ENCODE data around the gene ANKS3. TPM values are rescaled to one million over a fixed set of nuclear protein-coding genes. Genes with fewer than 3 reads are reported as not detected.

ANKS3 gene
- total RNA-seq, 1 donor from 2014 or later: 43.5 TPM

GRCh38 chr16:4765511-4766474, 31.7 kb upstream of the ANKS3 start:
- no peaks in the 10 kb centered on the region for H3K27me3 Mint-ChIP-seq (ENCODE audit: unreplicated experiment)
- peak overlapping the region; percentile 85 for H3K4me3 Mint-ChIP-seq (ENCODE audit: unreplicated experiment)
- no peaks in the 10 kb centered on the region for H3K36me3 Mint-ChIP-seq (ENCODE audit: unreplicated experiment)
- H3K27ac Mint-ChIP-seq (ENCODE audit: unreplicated experiment): peak overlapping the region; percentile 70
- DNase-seq: no peak
- TF ChIP-seq CTCF (IDR thresholded peaks at IDR 0.05; ENCODE audit: partially characterized antibody, unreplicated experiment): no peak
- H3K9me3 Mint-ChIP-seq (ENCODE audit: unreplicated experiment): peaks cover 5% of the 10 kb centered on the region
- peaks cover 7% of the 10 kb centered on the region for H3K4me1 Mint-ChIP-seq (ENCODE audit: low read depth, unreplicated experiment)

- Mint-ChIP-seq H3K4me1 (ENCODE audit: low read depth, unreplicated experiment) (peaks cover 7% of the 10 kb centered on the region), H3K4me3 (ENCODE audit: unreplicated experiment) (no peak overlapping the region), H3K36me3 (ENCODE audit: unreplicated experiment) (no peaks in the 10 kb centered on the region), H3K9me3 (ENCODE audit: unreplicated experiment) (peaks cover 3% of the 10 kb centered on the region), H3K27me3 (ENCODE audit: unreplicated experiment) (no peaks in the 10 kb centered on the region), H3K27ac (ENCODE audit: unreplicated experiment) (no peak overlapping the region)
- TF ChIP-seq CTCF (IDR thresholded peaks at IDR 0.05; ENCODE audit: partially characterized antibody, unreplicated experiment): no peak
- DNase-seq: no peak
Observed at GRCh38 chr16:4763791-4764190, 29.7 kb upstream of the ANKS3 start.

- TF ChIP-seq CTCF (IDR thresholded peaks at IDR 0.05; ENCODE audit: partially characterized antibody, unreplicated experiment): no peak
- Mint-ChIP-seq H3K27ac (ENCODE audit: unreplicated experiment) (no peak overlapping the region), H3K9me3 (ENCODE audit: unreplicated experiment) (peaks cover 2% of the 10 kb centered on the region), H3K4me3 (ENCODE audit: unreplicated experiment) (no peak overlapping the region), H3K27me3 (ENCODE audit: unreplicated experiment) (peaks cover 3% of the 10 kb centered on the region), H3K36me3 (ENCODE audit: unreplicated experiment) (no peaks in the 10 kb centered on the region), H3K4me1 (ENCODE audit: low read depth, unreplicated experiment) (peaks cover 3% of the 10 kb centered on the region)
- DNase-seq: no peak
Observed at GRCh38 chr16:4762205-4762604, 28.1 kb upstream of the ANKS3 start.

- H3K36me3 Mint-ChIP-seq (ENCODE audit: unreplicated experiment): peaks cover 5% of the 10 kb centered on the region
- H3K27me3 Mint-ChIP-seq (ENCODE audit: unreplicated experiment): peaks cover 3% of the 10 kb centered on the region
- H3K9me3 Mint-ChIP-seq (ENCODE audit: unreplicated experiment): peaks cover 2% of the 10 kb centered on the region
- peak overlapping the region; percentile 14 for H3K27ac Mint-ChIP-seq (ENCODE audit: unreplicated experiment)
- DNase-seq: no peak
- H3K4me1 Mint-ChIP-seq (ENCODE audit: low read depth, unreplicated experiment): no peaks in the 10 kb centered on the region
- H3K4me3 Mint-ChIP-seq (ENCODE audit: unreplicated experiment): no peak overlapping the region
- TF ChIP-seq CTCF (IDR thresholded peaks at IDR 0.05; ENCODE audit: partially characterized antibody, unreplicated experiment): no peak
Observed at GRCh38 chr16:4760221-4760910, 26.3 kb upstream of the ANKS3 start.
